Testis (tissue), 3 donors: ENCODE data around the gene AKAP5. TPM values are rescaled to one million over a fixed set of nuclear protein-coding genes. Genes with fewer than 3 reads are reported as not detected.

Source experiments
- DNase-seq: peaks from one replicate; pipeline ENCODE4 v3.0.0-alpha.2; 2019
- H3K27ac ChIP-seq, 2 donors: fragments of 200-600 bp; sonication (generic); one replicate each; pipeline ENCODE4 v1.5.1; 2019
- H3K27me3 ChIP-seq: fragments of 200-600 bp; sonication (generic); one replicate; pipeline ENCODE4 v1.5.1; 2019
- H3K36me3 ChIP-seq: fragments of 200-600 bp; sonication (generic); one replicate; pipeline ENCODE4 v1.5.1; 2017; ENCODE audit warnings: low read depth; ENCODE audit errors: missing control alignments
- H3K4me1 ChIP-seq: fragments of 200-600 bp; sonication (generic); one replicate; pipeline ENCODE4 v1.5.1; 2019
- H3K4me3 ChIP-seq, 2 donors: fragments of 200-600 bp; sonication (generic); one replicate each; pipeline ENCODE4 v1.5.1; 2017 to 2019
- H3K9me3 ChIP-seq: fragments of 200-600 bp; sonication (generic); one replicate; pipeline ENCODE4 v1.5.1; 2017
- CTCF ChIP-seq, 3 experiments: fragments of 450-650 bp in 2 of 3; fragments of 200-600 bp in 1 of 3; sonication (generic) in 1 of 3; IDR thresholded peaks; one replicate each; pipeline ENCODE4 v1.5.1; 2016 to 2019; ENCODE audit warnings: antibody characterized with exemption in 3 of 3, mild to moderate bottlenecking in 2 of 3, moderate library complexity in 1 of 3
- POLR2A ChIP-seq: fragments of 450-650 bp; IDR thresholded peaks from one replicate; pipeline ENCODE4 v1.6.1; 2017; ENCODE audit warnings: antibody characterized with exemption, mild to moderate bottlenecking, moderate library complexity
- WGBS, 2 donors: methylation state at CpG; one replicate each; pipeline ENCODE4 v1.1.5; 2018; 5-methylcytosine and 5-hydroxymethylcytosine counted together
- intact Hi-C: fragments of 100-400 bp; cut with DNase I; formaldehyde crosslinking; loops from one replicate; pipeline ENCODE4 v1.15.1; 2023; ENCODE audit warnings: low total_unique reads
- polyA plus RNA-seq: library from polyadenylated mRNA; stranded (reverse); fragments of 350-450 nt; fragmentation: Illumina TruSeq; extraction: RNeasy Lipid Tissue Mini Kit (QIAGEN cat#74804); gene quantifications from one replicate; pipeline ENCODE4 v1.2.3, GENCODE V29; 2014; ENCODE audit warnings: low read depth, low replicate concordance; ENCODE audit not compliant: insufficient read depth
- total RNA-seq, 2 donors: library from RNA; depleted of rRNA; stranded (reverse); fragments of >200 nt; gene quantifications; one replicate each; pipeline ENCODE4 v1.2.3, GENCODE V29; 2016

The AKAP5 gene
- total and polyA plus RNA-seq, 3 donors from 2014 or later: 0.29 to 0.63 (median 0.50) TPM

DNA sequence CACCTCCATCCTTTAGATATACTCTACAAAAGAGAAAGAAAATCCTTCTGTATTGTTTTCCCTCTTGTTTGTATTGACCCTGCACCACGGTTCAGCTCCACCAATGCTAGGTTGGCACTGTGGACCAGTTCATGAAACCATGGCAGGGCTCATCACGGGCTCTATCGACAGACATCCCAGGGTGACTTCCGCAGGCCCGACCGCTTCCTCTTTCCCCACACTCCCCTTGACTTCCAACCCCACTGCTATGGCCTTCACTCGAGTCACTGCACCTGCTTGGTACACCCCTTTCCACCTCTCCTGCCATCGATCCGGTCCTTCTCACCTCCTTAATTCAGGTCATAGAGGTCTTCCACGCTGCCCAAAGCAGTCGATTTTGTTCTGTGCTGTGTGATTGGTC, 21.2 kb upstream of the AKAP5 start:
- H3K9me3 ChIP-seq: no peaks in the 10 kb centered on the region
- 90 to 95% methylated on average over 11 of the region's 11 CpGs for WGBS, 2 donors
- no peaks in the 10 kb centered on the region for H3K36me3 ChIP-seq
- no peak for DNase-seq
- TF ChIP-seq POLR2A (no peak), CTCF (IDR thresholded peaks at IDR 0.05) (no peak)
- H3K27ac ChIP-seq: no peak overlapping the region
- no peaks in the 10 kb centered on the region for H3K27me3 ChIP-seq
- no peak overlapping the region for H3K4me3 ChIP-seq
- H3K4me1 ChIP-seq: peaks cover 4% of the 10 kb centered on the region
- intact Hi-C loops: no loop called here

GRCh38 chr14:64444984-64445845, 20.1 kb upstream of the AKAP5 start:
- H3K9me3 ChIP-seq: no peaks in the 10 kb centered on the region
- H3K36me3 ChIP-seq: no peaks in the 10 kb centered on the region
- H3K4me1 ChIP-seq: peaks cover 4% of the 10 kb centered on the region
- peak overlapping the region in 1 of 2 donors; percentile 59 for H3K27ac ChIP-seq
- 66 to 71% methylated on average over 7 of the region's 7 CpGs for WGBS, 2 donors
- peak; percentile 45 for DNase-seq
- intact Hi-C loops: no loop called here
- H3K4me3 ChIP-seq: no peak overlapping the region
- no peak for TF ChIP-seq CTCF (IDR thresholded peaks at IDR 0.05)
- no peak for TF ChIP-seq POLR2A
- no peaks in the 10 kb centered on the region for H3K27me3 ChIP-seq

- Histone ChIP-seq H3K4me1 (peaks cover 4% of the 10 kb centered on the region), H3K36me3 (no peaks in the 10 kb centered on the region), H3K27me3 (no peaks in the 10 kb centered on the region), H3K27ac (no peak overlapping the region), H3K4me3 (no peak overlapping the region), H3K9me3 (no peaks in the 10 kb centered on the region)
- intact Hi-C loops: no loop called here
- TF ChIP-seq CTCF (IDR thresholded peaks at IDR 0.05) (no peak), POLR2A (no peak)
- no peak for DNase-seq
- WGBS, 2 donors: 92 to 97% methylated on average over 5 of the region's 5 CpGs
Observed at GRCh38 chr14:64447876-64448670, 17.2 kb upstream of the AKAP5 start.

- H3K27me3 ChIP-seq: no peaks in the 10 kb centered on the region
- H3K36me3 ChIP-seq: no peaks in the 10 kb centered on the region
- TF ChIP-seq POLR2A: no peak
- no peak for TF ChIP-seq CTCF (IDR thresholded peaks at IDR 0.05)
- 79 to 88% methylated on average over 2 of the region's 2 CpGs for WGBS, 2 donors
- no peaks in the 10 kb centered on the region for H3K9me3 ChIP-seq
- no peak for DNase-seq
- peaks cover 4% of the 10 kb centered on the region for H3K4me1 ChIP-seq
- intact Hi-C loops: no loop called here
- H3K4me3 ChIP-seq: no peak overlapping the region
- H3K27ac ChIP-seq: no peak overlapping the region
Observed at GRCh38 chr14:64450255-64450654, 15.0 kb upstream of the AKAP5 start.
